ENCODE measurements around the gene RYR2. TPM values are rescaled to one million over a fixed set of nuclear protein-coding genes. Genes with fewer than 3 reads are reported as not detected.

RYR2 gene
- total and polyA plus RNA-seq, 2 experiments from 2014 or later, result 0.50 to 0.95 TPM

- H3K27me3 ChIP-seq, result no peaks in the 10 kb centered on the region
- H3K9me2 ChIP-seq (replicated peaks; ENCODE audit: insufficient read depth), result no peaks in the 10 kb centered on the region
- no peaks in the 10 kb centered on the region for H3K9me3 ChIP-seq (ENCODE audit: low read depth)
- H2AFZ ChIP-seq, result no peak overlapping the region
- H3K79me2 ChIP-seq, result no peaks in the 10 kb centered on the region
- no peak for DNase-seq (ENCODE audit: low spot score)
- H4K20me1 ChIP-seq (ENCODE audit: insufficient read depth, poor library complexity, severe bottlenecking), result no peaks in the 10 kb centered on the region
- H3K36me3 ChIP-seq (replicated peaks; ENCODE audit: insufficient read depth, low read depth), result no peaks in the 10 kb centered on the region
- H3K27ac ChIP-seq, result no peak overlapping the region
- H3K4me3 ChIP-seq, result no peak overlapping the region
- TF ChIP-seq EZH2phosphoT487 (IDR thresholded peaks at IDR 0.05; ENCODE audit: low read depth, severe bottlenecking, unreplicated experiment) (no peak), EZH2 (IDR thresholded peaks at IDR 0.05; ENCODE audit: borderline replicate concordance) (no peak)
- TF ChIP-seq, protein P1, sequence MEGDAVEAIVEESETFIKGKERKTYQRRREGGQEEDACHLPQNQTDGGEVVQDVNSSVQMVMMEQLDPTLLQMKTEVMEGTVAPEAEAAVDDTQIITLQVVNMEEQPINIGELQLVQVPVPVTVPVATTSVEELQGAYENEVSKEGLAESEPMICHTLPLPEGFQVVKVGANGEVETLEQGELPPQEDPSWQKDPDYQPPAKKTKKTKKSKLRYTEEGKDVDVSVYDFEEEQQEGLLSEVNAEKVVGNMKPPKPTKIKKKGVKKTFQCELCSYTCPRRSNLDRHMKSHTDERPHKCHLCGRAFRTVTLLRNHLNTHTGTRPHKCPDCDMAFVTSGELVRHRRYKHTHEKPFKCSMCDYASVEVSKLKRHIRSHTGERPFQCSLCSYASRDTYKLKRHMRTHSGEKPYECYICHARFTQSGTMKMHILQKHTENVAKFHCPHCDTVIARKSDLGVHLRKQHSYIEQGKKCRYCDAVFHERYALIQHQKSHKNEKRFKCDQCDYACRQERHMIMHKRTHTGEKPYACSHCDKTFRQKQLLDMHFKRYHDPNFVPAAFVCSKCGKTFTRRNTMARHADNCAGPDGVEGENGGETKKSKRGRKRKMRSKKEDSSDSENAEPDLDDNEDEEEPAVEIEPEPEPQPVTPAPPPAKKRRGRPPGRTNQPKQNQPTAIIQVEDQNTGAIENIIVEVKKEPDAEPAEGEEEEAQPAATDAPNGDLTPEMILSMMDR (IDR thresholded peaks at IDR 0.05; ENCODE audit: poor library complexity), result no peak
- no peak overlapping the region for H3K4me2 ChIP-seq
- H3K4me1 ChIP-seq (ENCODE audit: insufficient read depth), result no peaks in the 10 kb centered on the region
- 81% methylated on average over 3 of the region's 3 CpGs for WGBS (ENCODE audit: low lambda C conversion rate, missing lambda C conversion rate)
These were observed 792.5 kb downstream of the RYR2 start for GRCh38 chr1:237834461-237834860.

GRCh38 chr1:237838320-237838719 lies 796.3 kb downstream of the RYR2 start:
- 51% methylated on average over 3 of the region's 3 CpGs for WGBS (ENCODE audit: low lambda C conversion rate, missing lambda C conversion rate)

DNA sequence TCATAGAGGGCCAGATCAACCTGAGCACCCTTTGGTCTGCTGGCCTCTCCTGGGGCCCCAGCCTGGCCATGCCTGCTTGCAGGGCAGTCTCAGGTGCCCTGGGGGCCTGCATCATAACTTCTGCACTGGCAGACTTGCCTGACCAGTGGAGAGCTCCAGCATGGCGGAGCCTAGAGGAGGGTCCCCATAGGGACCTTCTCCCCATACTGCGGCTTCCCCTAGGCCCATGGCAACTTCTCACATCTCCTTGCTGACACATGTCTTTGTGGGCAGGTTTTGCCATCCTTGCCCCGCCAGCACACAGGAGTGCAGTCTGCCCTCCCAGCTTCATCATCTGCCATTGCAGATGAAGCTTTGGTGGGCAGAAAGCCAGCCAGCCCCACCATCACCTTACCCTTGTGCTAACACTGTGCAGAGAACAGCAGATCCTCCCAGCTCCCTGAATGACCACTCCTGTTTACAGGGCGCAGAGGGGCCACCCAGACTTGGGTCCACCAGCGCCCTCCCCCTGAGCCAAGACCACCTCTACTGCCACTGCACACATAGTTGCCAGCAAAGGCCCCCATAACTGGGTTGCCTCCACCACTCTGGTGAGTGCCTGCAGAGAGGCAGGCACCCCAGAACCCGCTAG lies 797.0 kb downstream of the RYR2 start:
- H2AFZ ChIP-seq, result no peak overlapping the region
- no peak overlapping the region for H3K4me2 ChIP-seq
- H3K9me2 ChIP-seq (replicated peaks; ENCODE audit: insufficient read depth), result no peaks in the 10 kb centered on the region
- no peaks in the 10 kb centered on the region for H3K27me3 ChIP-seq
- TF ChIP-seq, protein P1 (IDR thresholded peaks at IDR 0.05; ENCODE audit: poor library complexity), result no peak
- no peak for TF ChIP-seq EZH2phosphoT487 (IDR thresholded peaks at IDR 0.05; ENCODE audit: low read depth, severe bottlenecking, unreplicated experiment)
- TF ChIP-seq EZH2 (IDR thresholded peaks at IDR 0.05; ENCODE audit: borderline replicate concordance), result no peak
- no peak overlapping the region for H3K4me3 ChIP-seq
- H3K27ac ChIP-seq, result no peak overlapping the region
- no peaks in the 10 kb centered on the region for H3K79me2 ChIP-seq
- WGBS (ENCODE audit: low lambda C conversion rate, missing lambda C conversion rate), result 92% methylated on average over 6 of the region's 6 CpGs
- no peaks in the 10 kb centered on the region for H4K20me1 ChIP-seq (ENCODE audit: insufficient read depth, poor library complexity, severe bottlenecking)
- no peaks in the 10 kb centered on the region for H3K4me1 ChIP-seq (ENCODE audit: insufficient read depth)
- no peaks in the 10 kb centered on the region for H3K36me3 ChIP-seq (replicated peaks; ENCODE audit: insufficient read depth, low read depth)
- H3K9me3 ChIP-seq (ENCODE audit: low read depth), result no peaks in the 10 kb centered on the region
- DNase-seq (ENCODE audit: low spot score), result no peak

More at GRCh38 chr1:237838320-237838719, 796.3 kb downstream of the RYR2 start:
- H3K4me2 ChIP-seq, result no peak overlapping the region
- TF ChIP-seq EZH2 (IDR thresholded peaks at IDR 0.05; ENCODE audit: borderline replicate concordance), result no peak
- TF ChIP-seq, protein P1 (IDR thresholded peaks at IDR 0.05; ENCODE audit: poor library complexity), result no peak
- TF ChIP-seq EZH2phosphoT487 (IDR thresholded peaks at IDR 0.05; ENCODE audit: low read depth, severe bottlenecking, unreplicated experiment), result no peak
- no peak overlapping the region for H3K4me3 ChIP-seq
- H3K36me3 ChIP-seq (replicated peaks; ENCODE audit: insufficient read depth, low read depth), result no peaks in the 10 kb centered on the region
- no peaks in the 10 kb centered on the region for H3K9me3 ChIP-seq (ENCODE audit: low read depth)
- H2AFZ ChIP-seq, result no peak overlapping the region
- H4K20me1 ChIP-seq (ENCODE audit: insufficient read depth, poor library complexity, severe bottlenecking), result no peaks in the 10 kb centered on the region
- H3K79me2 ChIP-seq, result no peaks in the 10 kb centered on the region
- no peaks in the 10 kb centered on the region for H3K9me2 ChIP-seq (replicated peaks; ENCODE audit: insufficient read depth)
- H3K4me1 ChIP-seq (ENCODE audit: insufficient read depth), result no peaks in the 10 kb centered on the region
- DNase-seq (ENCODE audit: low spot score), result no peak
- no peaks in the 10 kb centered on the region for H3K27me3 ChIP-seq
- H3K27ac ChIP-seq, result no peak overlapping the region

All from hepatocyte (in vitro differentiated cells).